Measurements from ENCODE around the gene C5orf63.

GRCh38 chr5:127019928-127020327 is 53.4 kb downstream of the C5orf63 start:
- TF ChIP-seq POLR2AphosphoS5 (IDR thresholded peaks at IDR 0.05) = no peak
- no peak for TF ChIP-seq CTCF (IDR thresholded peaks at IDR 0.05)
- no peak for TF ChIP-seq POLR2A (IDR thresholded peaks at IDR 0.05)

Data from breast epithelium (tissue), 3 donors.